Body of pancreas (tissue), 4 donors: ENCODE data around the gene AHCYL1. TPM values are rescaled to one million over a fixed set of nuclear protein-coding genes. Genes with fewer than 3 reads are reported as not detected.
A peak's percentile ranks its signal among the peaks of the same experiment; 100 is the strongest.

Source experiments
- ATAC-seq: fragments of 150-250 bp; one replicate; pipeline ENCODE4 v1.9.1; 2016
- DNase-seq, 4 donors: peaks; one replicate each; pipeline ENCODE4 v3.0.0-alpha.2; 2019
- H3K27ac ChIP-seq, 4 donors: fragments of 200-600 bp; sonication (generic); 1 replicate in 3 of 4; 2 replicates in 1 of 4; pipeline versions ENCODE4 v1.5.1 to v1.6.1; 2016 to 2019; ENCODE audit warnings: mild to moderate bottlenecking in 1 of 4, mixed read lengths in 1 of 4, moderate library complexity in 1 of 4
- H3K27me3 ChIP-seq, 2 donors: fragments of 200-600 bp; sonication (generic); one replicate each; pipeline ENCODE4 v1.6.0; 2016; ENCODE audit warnings: mild to moderate bottlenecking in 1 of 2
- H3K36me3 ChIP-seq, 2 donors: fragments of 200-600 bp; sonication (generic); replicated peaks in 1 of 2; 2 replicates each; pipeline ENCODE4 v1.5.1; 2016; ENCODE audit warnings: low read depth in 2 of 2; ENCODE audit not compliant: insufficient read depth in 1 of 2
- H3K4me1 ChIP-seq: fragments of 200-600 bp; sonication (generic); one replicate; pipeline ENCODE4 v1.6.0; 2016
- H3K4me3 ChIP-seq, 2 donors: fragments of 200-600 bp; sonication (generic); 1 replicate in 1 of 2; 2 replicates in 1 of 2; pipeline ENCODE4 v1.5.1; 2016 to 2019
- H3K9me3 ChIP-seq, 3 donors: fragments of 200-600 bp; sonication (generic); 1 replicate in 2 of 3; 2 replicates in 1 of 3; pipeline ENCODE4 v1.5.1; 2016
- CTCF ChIP-seq, 7 experiments: fragments of 450-650 bp in 4 of 7; fragments of 200-600 bp in 3 of 7; sonication (generic) in 3 of 7; IDR thresholded peaks; one replicate each; pipeline ENCODE4 v1.5.1; 2016 to 2019; ENCODE audit warnings: antibody characterized with exemption in 7 of 7
- POLR2A ChIP-seq, 3 donors: fragments of 450-650 bp; IDR thresholded peaks; one replicate each; pipeline ENCODE4 v1.6.1; 2016; ENCODE audit warnings: antibody characterized with exemption in 3 of 3, mild to moderate bottlenecking in 2 of 3
- WGBS, 2 donors: methylation state at CpG; one replicate each; pipeline ENCODE4 v1.1.5; 2017; 5-methylcytosine and 5-hydroxymethylcytosine counted together
- intact Hi-C: fragments of 100-400 bp; cut with DNase I; formaldehyde crosslinking; loops from one replicate; pipeline ENCODE4 v1.15.1; 2023
- total RNA-seq, 2 donors: library from RNA; depleted of rRNA; stranded (reverse); fragments of >200 nt; gene quantifications; one replicate each; pipeline ENCODE4 v1.1.0, GENCODE V29; 2016

AHCYL1 gene
- total RNA-seq, 2 donors from 2014 or later, result 38.4 to 61.6 TPM

DNA sequence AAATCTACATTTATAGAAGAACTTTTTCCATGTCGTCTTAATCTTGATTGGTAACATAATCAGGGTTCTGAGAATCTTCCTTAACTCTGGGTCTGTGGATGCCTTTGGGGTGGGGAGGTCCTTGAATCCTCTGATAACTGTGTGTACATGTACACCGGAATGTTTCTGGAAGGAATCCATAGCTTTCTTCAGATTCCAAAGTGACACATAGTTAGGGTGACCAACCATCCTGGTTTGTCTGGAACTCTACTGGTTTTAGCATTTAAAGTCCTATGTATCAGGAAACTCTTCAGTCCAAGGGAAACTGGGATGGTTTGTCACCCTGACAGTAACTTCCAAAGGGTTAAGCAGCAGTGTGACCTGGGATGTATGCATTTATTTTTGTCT is 66.7 kb downstream of the AHCYL1 start:
- peaks cover 7 to 31% of the 10 kb centered on the region in 2 donors for H3K36me3 ChIP-seq
- WGBS, 2 donors, result 33 to 54% methylated on average over 2 of the region's 2 CpGs
- no peak overlapping the region for H3K27ac ChIP-seq
- no peak for ATAC-seq
- no peaks in the 10 kb centered on the region for H3K9me3 ChIP-seq
- intact Hi-C loops, result loop anchor here (5.0 kb wide), 1 partner anchor 51 kb away; no protein-coding TSS in a partner anchor
- TF ChIP-seq CTCF (IDR thresholded peaks at IDR 0.05) (no peak), POLR2A (IDR thresholded peaks at IDR 0.05) (no peak)
- H3K4me1 ChIP-seq, result peaks cover 10% of the 10 kb centered on the region
- H3K4me3 ChIP-seq, result no peak overlapping the region
- H3K27me3 ChIP-seq, result no peaks in the 10 kb centered on the region
- no peak for DNase-seq

DNA sequence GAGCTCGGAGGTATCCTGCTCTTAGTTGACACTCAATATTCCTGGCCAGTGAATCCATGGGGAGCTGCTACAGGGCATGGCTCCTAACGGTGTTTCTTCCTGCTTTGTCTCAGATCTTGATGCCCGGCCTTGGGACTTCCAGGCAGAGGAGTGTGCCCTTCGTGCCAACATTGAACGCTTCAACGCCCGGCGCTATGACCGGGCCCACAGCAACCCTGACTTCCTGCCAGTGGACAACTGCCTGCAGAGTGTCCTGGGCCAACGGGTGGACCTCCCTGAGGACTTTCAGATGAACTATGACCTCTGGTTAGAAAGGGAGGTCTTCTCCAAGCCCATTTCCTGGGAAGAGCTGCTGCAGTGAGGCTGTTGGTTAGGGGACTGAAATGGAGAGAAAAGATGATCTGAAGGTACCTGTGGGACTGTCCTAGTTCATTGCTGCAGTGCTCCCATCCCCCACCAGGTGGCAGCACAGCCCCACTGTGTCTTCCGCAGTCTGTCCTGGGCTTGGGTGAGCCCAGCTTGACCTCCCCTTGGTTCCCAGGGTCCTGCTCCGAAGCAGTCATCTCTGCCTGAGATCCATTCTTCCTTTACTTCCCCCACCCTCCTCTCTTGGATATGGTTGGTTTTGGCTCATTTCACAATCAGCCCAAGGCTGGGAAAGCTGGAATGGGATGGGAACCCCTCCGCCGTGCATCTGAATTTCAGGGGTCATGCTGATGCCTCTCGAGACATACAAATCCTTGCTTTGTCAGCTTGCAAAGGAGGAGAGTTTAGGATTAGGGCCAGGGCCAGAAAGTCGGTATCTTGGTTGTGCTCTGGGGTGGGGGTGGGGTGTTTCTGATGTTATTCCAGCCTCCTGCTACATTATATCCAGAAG is 69.2 kb downstream of the AHCYL1 start:
- WGBS, 2 donors, result 52 to 54% methylated on average over 15 to 16 of the region's 16 CpGs
- ATAC-seq, result no peak
- peak; percentile 80 to 92 (median 90) for TF ChIP-seq CTCF (IDR thresholded peaks at IDR 0.05)
- no peak for TF ChIP-seq POLR2A (IDR thresholded peaks at IDR 0.05)

GRCh38 chr1:110055493-110056284 is 71.1 kb downstream of the AHCYL1 start:
- TF ChIP-seq POLR2A (IDR thresholded peaks at IDR 0.05) (no peak), CTCF (IDR thresholded peaks at IDR 0.05) (no peak)
- Histone ChIP-seq H3K4me1 (no peaks in the 10 kb centered on the region), H3K36me3 (peaks cover 3 to 22% of the 10 kb centered on the region in 2 donors), H3K27ac (no peak overlapping the region), H3K27me3 (no peaks in the 10 kb centered on the region), H3K9me3 (no peaks in the 10 kb centered on the region), H3K4me3 (no peak overlapping the region)
- ATAC-seq (no peak), DNase-seq (no peak)
- WGBS, 2 donors, result 85 to 87% methylated on average over 5 of the region's 5 CpGs
- intact Hi-C loops, result no loop called here

More for the DNA sequence above, 69.2 kb downstream of the AHCYL1 start:
- Histone ChIP-seq H3K36me3 (peaks cover 3 to 31% of the 10 kb centered on the region in 2 donors), H3K27ac (no peak overlapping the region), H3K9me3 (no peaks in the 10 kb centered on the region), H3K4me1 (peaks cover 9% of the 10 kb centered on the region), H3K4me3 (no peak overlapping the region), H3K27me3 (no peaks in the 10 kb centered on the region)
- intact Hi-C loops, result loop anchor here (5.0 kb wide), 1 partner anchor 49 kb away; no protein-coding TSS in a partner anchor
- peak; percentile 61 to 82 (median 68) for DNase-seq

GRCh38 chr1:110056285-110056683 is 71.7 kb downstream of the AHCYL1 start:
- no peak overlapping the region for H3K27ac ChIP-seq
- no peaks in the 10 kb centered on the region for H3K4me1 ChIP-seq
- no peaks in the 10 kb centered on the region for H3K27me3 ChIP-seq
- 88 to 95% methylated on average over 4 of the region's 4 CpGs for WGBS, 2 donors
- H3K36me3 ChIP-seq, result peaks cover 3 to 22% of the 10 kb centered on the region in 2 donors
- intact Hi-C loops, result no loop called here
- DNase-seq (no peak), ATAC-seq (no peak)
- no peaks in the 10 kb centered on the region for H3K9me3 ChIP-seq
- TF ChIP-seq POLR2A (IDR thresholded peaks at IDR 0.05) (no peak), CTCF (IDR thresholded peaks at IDR 0.05) (no peak)
- no peak overlapping the region for H3K4me3 ChIP-seq
